H7 (cell line): ENCODE measurements around the gene EEF2. TPM values are rescaled to one million over a fixed set of nuclear protein-coding genes. Genes with fewer than 3 reads are reported as not detected.
"Not testable (repeated sequence)": the region's sequence is repeated elsewhere in the genome, so short reads cannot be mapped to it uniquely, and the experiment has no call there.

ENCODE experiments used
- DNase-seq: peaks from one replicate; pipeline ENCODE4 v3.0.0; 2012
- H3K27me3 ChIP-seq: 2 replicates; pipeline ENCODE4 v1.6.0; 2011; ENCODE audit warnings: mild to moderate bottlenecking, low read length; ENCODE audit not compliant: control insufficient read depth, insufficient read depth
- H3K36me3 ChIP-seq: replicated peaks from 2 replicates; pipeline ENCODE4 v1.5.1; 2011; ENCODE audit warnings: low read length; ENCODE audit not compliant: control insufficient read depth, insufficient read depth
- H3K4me3 ChIP-seq: 2 replicates; pipeline ENCODE4 v1.5.1; 2011; ENCODE audit warnings: low read depth, mild to moderate bottlenecking, control low read depth, low read length, moderate library complexity; ENCODE audit not compliant: insufficient read depth
- total RNA-seq: library from RNA; depleted of rRNA; stranded (reverse); fragments of >200 nt; shearing (Covaris generic); gene quantifications from 2 replicates; pipeline ENCODE4 v1.2.3, GENCODE V29; 2014

EEF2 gene
- total RNA-seq, 1 experiment from 2014 or later, result 2,968 TPM

DNA sequence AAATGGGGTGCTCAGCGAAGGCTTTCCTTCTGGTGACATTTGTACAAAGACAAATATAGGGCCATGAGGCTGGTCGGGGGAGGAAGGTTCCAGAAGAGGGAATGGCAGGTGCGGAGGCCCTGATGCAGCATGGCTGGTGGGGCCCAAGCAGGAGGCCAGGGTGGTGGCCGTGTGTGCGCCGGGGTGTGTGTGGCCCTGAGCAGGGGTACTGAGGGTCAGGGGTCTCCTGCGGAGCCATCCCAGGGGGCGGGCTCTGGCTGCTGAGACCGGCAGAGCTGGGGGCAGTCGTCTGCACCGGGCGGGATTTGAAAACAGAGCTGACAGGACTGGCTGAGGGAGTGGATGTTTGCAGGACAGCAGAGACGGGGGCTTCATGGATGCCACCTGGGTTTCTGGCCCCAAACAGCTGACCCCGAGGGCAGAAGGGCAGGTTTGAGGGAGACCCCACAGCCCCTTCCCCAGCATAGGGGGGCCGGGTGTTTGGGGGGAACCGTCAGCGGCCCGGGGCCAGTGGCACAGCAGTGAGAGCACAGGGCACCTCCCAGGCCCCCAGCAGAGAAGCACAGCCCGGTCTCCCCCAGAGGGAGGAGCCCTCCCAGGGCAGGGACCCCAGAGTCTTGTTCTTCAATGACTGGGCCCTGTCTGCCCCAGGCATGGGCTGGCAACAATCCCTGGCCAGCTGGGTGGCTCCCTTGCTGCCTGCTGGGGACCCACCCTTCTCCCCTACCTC lies 33.7 kb upstream of the EEF2 start:
- Histone ChIP-seq H3K27me3 (no peaks in the 10 kb centered on the region), H3K36me3 (no peaks in the 10 kb centered on the region; the same call in 1 of the 2 replicates), H3K4me3 (no peak overlapping the region)
- no peak for DNase-seq

DNA sequence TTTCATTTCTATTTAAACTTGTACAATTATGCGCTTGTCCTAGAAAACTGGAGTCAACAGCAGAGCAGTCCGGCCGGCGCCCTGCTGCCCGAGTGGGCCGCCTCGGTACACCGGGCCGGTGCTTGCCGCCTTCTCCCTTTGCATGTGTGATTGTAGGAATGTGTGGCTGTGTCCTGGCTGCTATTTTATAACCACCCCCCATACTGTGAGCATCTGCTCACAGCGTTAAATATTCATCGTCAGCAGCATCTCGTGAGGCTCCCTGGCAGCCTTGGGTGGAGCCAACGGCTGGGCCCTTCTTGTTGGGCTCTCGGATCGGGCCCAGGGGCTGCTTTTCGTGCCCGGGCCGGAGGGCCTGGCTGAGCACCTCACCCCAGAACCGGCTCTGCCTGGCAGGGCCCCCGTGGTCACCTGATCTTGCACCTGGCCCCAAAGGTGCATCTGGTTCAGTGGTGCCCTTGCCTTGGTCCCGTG lies 32.9 kb upstream of the EEF2 start:
- Histone ChIP-seq H3K27me3 (no peaks in the 10 kb centered on the region), H3K36me3 (peaks cover 3% of the 10 kb centered on the region), H3K4me3 (no peak overlapping the region)
- no peak for DNase-seq

DNA sequence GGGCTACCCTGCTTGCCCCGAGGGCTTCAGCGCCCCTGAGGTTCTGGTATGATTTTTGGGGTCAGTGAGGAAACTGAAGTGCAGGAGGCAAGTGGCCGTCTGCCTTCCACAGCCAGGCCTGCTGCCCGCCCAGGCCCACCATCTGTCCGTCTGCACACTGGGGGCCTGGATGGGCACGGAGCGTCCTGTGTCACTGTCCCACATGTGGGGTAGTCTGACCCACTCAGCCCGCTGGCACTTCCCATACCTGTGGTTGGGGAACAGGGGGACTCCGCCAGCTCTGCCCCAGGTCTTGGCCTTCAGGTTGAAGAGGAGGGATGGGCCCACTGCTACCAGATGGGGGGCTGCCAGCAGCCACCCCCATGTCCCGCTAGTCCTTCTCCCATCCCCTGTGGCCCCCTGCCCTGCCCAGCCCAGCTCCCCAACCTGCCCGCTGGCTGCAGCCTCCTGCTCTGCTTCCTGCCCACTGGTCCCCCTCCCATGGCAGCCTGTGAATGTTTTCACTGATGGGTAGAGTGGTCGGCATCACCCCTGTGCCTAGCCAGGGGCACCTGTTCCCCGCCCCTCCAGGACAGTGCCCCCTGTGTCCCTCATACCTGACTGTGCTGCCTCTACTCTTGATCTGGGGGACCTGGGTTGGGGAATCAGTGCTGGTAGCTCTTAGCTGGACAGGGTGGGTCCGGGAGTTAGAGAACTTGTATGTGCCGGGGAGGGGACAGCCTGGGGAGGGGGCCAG lies 31.8 kb upstream of the EEF2 start:
- peak; percentile 41 for DNase-seq
- peaks cover 3% of the 10 kb centered on the region for H3K36me3 ChIP-seq
- H3K4me3 ChIP-seq, result no peak overlapping the region
- no peaks in the 10 kb centered on the region for H3K27me3 ChIP-seq

DNA sequence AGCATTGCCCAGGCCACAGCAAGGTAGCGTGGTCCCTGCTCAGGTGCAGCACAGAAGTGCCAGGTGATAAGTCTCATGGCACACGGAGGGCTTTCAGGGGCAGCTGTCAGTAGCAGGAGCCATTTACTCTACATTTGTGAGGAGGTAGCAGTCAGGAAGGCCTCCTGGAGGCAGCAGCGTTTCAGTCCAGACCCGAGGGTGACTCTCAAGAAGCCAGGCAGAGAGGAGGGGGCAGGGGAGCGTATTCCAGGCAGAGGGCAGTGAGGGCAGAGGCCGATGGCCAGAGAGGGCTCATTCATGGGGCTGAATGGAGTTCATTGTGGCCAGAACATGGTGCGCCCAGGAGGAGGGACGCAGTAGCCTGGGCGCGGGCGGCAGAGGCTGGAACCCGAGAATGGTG lies 31.2 kb upstream of the EEF2 start:
- DNase-seq, result peak; percentile 47
- Histone ChIP-seq H3K4me3 (no peak overlapping the region), H3K27me3 (no peaks in the 10 kb centered on the region), H3K36me3 (peaks cover 3% of the 10 kb centered on the region)

DNA sequence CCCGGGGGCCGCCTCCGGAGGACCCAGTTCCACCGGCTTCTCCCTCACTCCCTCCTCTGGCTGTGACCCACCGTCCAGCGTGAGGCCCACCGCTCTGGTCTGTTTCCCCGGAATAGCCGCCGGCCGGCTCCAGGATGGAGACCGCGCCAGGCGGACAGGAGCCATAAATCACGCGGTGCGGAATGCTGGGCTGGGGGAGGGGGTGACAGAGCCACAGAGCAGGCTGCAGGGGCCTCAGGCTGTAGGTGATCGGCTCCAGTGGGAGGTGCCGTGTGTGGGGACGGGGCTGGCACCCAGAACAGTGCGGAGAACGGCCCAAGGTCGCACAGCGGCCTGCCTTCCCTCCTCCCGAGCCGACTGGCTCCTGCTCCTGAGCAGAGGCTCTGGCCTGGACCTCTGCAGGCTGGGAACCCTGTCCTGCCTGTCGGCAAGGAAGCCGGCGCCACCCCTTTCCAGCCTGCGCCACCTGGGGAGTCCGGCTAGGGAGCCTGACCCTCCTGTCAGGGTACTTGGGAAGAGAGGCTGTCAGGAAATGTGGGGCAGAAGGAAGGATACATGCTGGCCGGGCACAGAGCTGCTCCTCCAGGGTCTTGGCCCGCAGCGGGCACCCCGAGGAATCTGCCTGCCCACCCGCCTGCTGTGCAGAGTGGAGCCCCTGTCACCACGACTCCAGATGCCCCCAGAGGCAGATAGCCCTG lies 30.6 kb upstream of the EEF2 start:
- no peaks in the 10 kb centered on the region for H3K27me3 ChIP-seq
- H3K4me3 ChIP-seq, result no peak overlapping the region
- peaks cover 3% of the 10 kb centered on the region for H3K36me3 ChIP-seq
- peak; percentile 42 for DNase-seq

DNA sequence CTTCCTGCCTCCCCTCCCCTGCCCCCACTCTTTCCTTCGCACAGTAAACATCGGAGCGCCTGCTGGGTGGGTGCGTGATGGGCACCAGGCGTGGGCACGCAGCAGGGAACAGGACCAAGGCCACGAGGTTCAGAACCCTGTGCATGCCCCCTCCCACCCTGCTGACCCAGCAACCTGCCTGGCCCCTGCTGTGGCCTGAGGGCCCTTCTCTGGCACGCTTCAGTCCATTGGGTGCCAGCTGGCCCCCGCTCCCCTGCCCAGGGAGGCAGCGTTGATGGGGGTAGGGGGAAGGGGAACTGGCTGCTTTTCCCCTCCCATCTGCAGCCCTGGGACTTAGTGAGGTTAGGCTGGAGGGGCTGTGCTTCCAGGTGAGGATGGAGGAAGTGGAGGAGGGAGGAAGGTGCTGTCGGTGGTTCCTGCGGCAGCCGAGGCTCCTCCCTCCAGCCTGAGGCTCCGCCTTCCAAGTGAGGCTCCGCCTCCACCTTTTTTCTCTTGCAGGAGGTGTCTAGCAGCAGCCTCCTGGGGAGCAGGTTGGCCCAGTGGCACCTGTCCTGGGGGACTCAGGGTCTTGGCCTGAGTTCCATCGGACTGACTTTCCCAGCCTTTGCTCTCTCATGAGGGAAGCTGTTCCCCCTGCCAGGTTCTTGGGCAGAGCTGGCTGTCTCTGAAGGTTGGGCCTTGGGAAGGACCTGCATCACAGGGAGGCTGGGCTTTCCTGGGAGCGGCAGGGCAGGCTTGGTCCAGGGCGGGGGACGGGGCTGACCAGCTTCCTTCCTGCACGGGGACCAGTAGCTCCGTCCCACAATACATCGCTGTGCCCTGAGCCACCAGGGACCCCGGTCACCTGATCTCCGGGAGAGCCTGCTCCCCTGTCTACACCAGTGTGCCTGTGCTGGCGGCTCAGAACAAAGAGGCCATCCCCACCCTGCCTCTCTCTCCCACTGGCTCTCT lies 29.6 kb upstream of the EEF2 start:
- no peak overlapping the region for H3K4me3 ChIP-seq
- no peaks in the 10 kb centered on the region for H3K27me3 ChIP-seq
- peaks cover 3% of the 10 kb centered on the region for H3K36me3 ChIP-seq
- DNase-seq, result peak; percentile 91

DNA sequence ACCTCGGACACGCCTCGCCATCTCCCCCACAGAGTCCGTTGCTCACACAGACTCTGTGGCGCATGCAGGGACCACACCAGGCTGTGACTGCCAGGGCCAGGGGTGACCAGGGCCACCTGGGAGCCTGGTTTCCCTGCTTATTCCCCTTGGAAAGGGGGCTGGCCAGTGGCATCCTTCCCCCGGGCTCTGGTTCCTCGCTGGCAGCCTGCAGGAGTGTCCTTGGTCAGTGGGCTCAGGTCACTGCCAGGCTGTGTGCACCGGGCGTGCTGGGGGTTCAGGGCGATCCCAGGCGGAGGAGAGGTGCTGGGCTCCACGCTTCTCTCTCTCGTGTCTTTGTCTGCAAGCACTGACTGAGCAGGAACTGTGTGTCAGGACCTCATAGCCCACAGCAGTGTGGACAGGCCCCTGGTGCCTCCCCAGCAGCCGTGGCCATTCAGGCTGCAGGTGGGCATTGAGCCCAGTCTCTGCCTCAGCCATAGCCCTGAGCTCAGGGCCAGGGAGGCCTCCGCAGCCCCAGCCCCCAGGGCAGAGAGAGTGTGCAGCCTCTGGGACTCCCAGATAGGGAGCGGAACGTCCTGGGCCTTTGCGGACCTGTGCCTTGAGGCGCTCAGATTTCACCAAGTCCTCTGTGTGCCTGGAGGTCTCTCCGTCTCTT lies 28.8 kb upstream of the EEF2 start:
- Histone ChIP-seq H3K36me3 (peaks cover 3% of the 10 kb centered on the region), H3K4me3 (no peak overlapping the region)
- no peak for DNase-seq

DNA sequence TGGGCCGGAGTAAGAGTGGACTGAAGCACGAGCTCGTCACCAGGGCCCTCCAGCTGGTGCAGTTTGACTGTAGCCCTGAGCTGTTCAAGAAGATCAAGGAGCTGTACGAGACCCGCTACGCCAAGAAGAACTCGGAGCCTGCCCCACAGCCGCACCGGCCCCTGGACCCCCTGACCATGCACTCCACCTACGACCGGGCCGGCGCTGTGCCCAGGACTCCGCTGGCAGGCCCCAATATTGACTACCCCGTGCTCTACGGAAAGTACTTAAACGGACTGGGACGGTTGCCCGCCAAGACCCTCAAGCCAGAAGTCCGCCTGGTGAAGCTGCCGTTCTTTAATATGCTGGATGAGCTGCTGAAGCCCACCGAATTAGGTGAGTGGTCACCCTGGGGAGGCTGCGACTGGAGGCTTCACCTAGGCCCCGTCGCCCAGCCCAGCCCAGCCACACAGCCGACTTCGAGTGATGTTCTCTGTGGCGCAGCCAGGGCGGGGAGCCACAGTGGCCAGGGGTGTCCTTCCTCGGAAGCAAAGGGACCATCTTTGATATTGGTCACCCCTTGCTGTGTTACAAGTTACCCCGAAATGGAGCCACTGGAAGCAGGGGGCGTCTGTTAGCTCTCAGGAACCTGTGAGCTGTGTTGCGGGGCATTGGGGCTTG lies 27.8 kb upstream of the EEF2 start:
- Histone ChIP-seq H3K36me3 (peaks cover 3% of the 10 kb centered on the region), H3K4me3 (no peak overlapping the region), H3K27me3 (no peaks in the 10 kb centered on the region)
- peak; percentile 34 for DNase-seq

More for the DNA sequence above, 28.8 kb upstream of the EEF2 start:
- H3K27me3 ChIP-seq, result no peaks in the 10 kb centered on the region

DNA sequence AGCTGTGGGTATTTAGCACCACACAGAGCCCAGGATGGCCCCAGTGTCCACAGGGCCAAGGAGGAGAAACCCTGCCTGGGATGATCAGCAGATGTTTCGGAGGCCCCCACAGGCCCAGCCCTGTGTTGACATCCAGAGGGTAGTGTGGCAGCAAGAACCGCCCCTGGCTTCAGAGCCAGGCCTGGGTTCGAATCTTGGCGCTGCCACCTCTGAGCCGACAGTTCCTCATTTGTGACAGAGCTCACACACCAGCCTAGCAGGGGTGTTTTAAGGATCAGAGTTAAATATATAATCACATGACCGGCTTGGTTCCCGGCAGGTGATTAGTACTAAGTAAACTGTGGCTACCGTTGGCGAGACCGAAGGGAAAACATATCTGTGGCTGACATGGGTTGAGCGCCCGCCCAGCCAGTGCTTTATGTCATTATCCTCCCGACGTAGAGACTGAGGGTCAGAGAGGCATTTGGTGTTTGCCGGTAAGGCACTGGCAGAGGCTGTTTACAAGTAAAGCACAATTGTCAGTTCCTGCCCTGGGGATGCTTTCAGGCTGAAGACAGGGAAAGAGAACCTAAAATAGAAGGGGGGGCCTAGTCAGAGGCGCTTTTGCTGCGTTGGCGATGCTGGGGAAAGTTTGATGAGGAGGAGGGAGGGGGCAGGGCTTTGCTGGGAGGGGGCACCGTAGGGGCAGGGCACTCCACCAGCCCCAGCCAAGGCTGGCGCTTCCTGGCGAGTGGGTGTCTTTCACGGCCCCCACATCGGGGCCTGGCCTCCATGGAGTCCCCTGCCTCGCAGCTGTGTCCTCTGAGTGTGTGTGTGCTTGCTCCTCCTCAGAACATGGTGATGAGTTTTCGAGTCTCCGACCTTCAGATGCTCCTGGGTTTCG lies 27.1 kb upstream of the EEF2 start:
- Histone ChIP-seq H3K36me3 (peaks cover 3% of the 10 kb centered on the region), H3K4me3 (no peak overlapping the region), H3K27me3 (no peaks in the 10 kb centered on the region)
- DNase-seq, result peak; percentile 39

DNA sequence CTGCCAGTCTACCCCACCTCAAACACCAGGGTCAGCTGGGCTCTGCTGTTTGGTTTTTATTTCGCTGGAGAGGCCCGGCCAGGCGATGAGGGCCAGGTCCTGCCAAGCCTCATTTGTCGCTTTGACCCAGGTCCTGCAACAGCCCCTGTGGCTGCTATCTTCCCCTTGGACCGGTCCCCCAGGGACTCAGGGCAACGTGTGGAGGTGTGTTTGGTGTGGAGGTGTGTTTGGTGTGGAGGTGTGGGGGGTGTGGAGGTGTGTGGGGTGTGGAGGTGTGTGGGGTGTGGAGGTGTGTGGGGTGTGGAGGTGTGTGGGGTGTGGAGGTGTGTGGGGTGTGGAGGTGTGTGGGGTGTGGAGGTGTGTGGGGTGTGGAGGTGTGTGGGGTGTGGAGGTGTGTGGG lies 26.2 kb upstream of the EEF2 start:
- not testable (repeated sequence) for H3K27me3 ChIP-seq, H3K36me3 ChIP-seq, DNase-seq, H3K4me3 ChIP-seq

DNA sequence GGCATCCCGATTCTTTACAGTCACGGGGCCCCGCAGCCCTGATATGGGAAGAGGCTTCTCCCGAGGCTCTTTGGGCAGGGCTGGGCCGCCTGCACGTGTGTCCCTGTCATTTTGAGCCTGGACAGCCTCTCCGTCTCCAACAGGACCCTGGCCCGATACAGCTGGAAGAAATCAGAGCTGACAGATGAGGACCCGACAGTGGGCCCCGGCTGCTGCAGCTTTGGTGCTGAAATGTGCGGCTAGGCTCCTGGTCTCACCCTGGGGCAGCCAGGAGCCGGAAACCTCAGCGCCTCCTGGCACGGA lies 25.5 kb upstream of the EEF2 start:
- Histone ChIP-seq H3K4me3 (no peak overlapping the region), H3K36me3 (peaks cover 3% of the 10 kb centered on the region), H3K27me3 (no peaks in the 10 kb centered on the region)
- DNase-seq, result peak; percentile 21

DNA sequence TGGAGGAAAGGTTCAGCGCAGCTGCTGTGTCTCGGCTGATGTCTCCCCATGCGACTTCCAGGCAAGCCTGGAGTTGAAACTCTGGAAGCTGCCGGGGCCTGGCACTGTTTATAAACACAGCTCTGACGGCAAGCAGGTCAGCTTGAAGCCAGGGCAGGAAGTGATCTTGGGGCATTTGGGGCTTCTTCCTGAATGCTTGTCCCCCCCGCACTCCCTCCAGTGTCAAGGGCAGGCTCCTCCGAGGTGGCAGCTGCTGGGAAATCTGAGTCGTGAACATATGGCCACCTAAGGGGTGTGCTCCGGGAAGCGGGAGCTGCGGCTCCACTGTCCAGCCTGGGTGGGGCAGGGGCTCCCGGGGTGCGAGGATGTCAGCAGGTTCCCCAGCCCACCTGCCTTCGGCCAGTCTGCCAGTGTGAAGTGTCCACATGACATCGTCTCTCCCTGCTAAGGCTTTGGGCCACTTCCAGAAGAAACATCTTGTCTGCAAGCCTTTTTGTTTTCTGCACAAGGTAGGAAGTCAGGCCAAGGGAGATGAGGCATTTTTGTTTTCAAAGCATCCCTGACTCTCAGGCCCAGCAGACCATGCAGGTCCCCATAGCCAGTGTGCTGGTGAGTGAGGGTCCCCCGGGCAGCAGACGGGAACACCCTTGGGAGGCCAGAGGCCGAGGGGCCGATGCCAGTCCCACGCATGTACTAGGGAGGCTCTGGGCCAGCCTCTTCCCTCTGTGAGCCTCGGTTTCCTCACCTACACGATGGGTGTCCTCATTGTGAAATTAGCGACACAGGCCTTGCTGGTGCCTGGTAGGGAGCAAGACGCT lies 24.9 kb upstream of the EEF2 start:
- Histone ChIP-seq H3K36me3 (peaks cover 3% of the 10 kb centered on the region), H3K27me3 (no peaks in the 10 kb centered on the region), H3K4me3 (no peak overlapping the region)
- DNase-seq, result peak; percentile 43
